Measurements from ENCODE around the gene RPL13A. TPM values are rescaled to one million over a fixed set of nuclear protein-coding genes. Genes with fewer than 3 reads are reported as not detected.

Gene RPL13A
- total RNA-seq, 4 donors from 2014 or later = 2,421 to 3,217 (median 2,855) TPM

GRCh38 chr19:49461656-49462055 is 25.8 kb upstream of the RPL13A start:
- TF ChIP-seq CTCF (IDR thresholded peaks at IDR 0.05; ENCODE audit: low read depth) = no peak

- TF ChIP-seq CTCF (IDR thresholded peaks at IDR 0.05; ENCODE audit: low read depth) = no peak
Observed at GRCh38 chr19:49462492-49462891, 24.9 kb upstream of the RPL13A start.

- no peak for TF ChIP-seq CTCF (IDR thresholded peaks at IDR 0.05; ENCODE audit: low read depth)
Observed at GRCh38 chr19:49463960-49464740, 23.3 kb upstream of the RPL13A start.

GRCh38 chr19:49465371-49465770 is 22.0 kb upstream of the RPL13A start:
- no peak for TF ChIP-seq CTCF (IDR thresholded peaks at IDR 0.05; ENCODE audit: low read depth)

GRCh38 chr19:49468199-49468598 is 19.2 kb upstream of the RPL13A start:
- TF ChIP-seq CTCF (IDR thresholded peaks at IDR 0.05; ENCODE audit: low read depth) = no peak

- no peak for TF ChIP-seq CTCF (IDR thresholded peaks at IDR 0.05; ENCODE audit: low read depth)
Observed at GRCh38 chr19:49468746-49469447, 18.5 kb upstream of the RPL13A start.

- no peak for TF ChIP-seq CTCF (IDR thresholded peaks at IDR 0.05; ENCODE audit: low read depth)
Observed at GRCh38 chr19:49469828-49470614, 17.4 kb upstream of the RPL13A start.

All from subcutaneous adipose tissue (tissue), 4 donors.